Adipose tissue (tissue), 3 donors: ENCODE measurements around the gene MT4. TPM values are rescaled to one million over a fixed set of nuclear protein-coding genes. Genes with fewer than 3 reads are reported as not detected.

Source experiments
- H3K27ac ChIP-seq: one replicate; pipeline ENCODE4 v1.5.1; 2013; ENCODE audit warnings: low read depth, low read length
- WGBS, 3 donors: extraction: QIAGEN DNeasy Blood & Tissue Kit; methylation state at CpG; one replicate each; pipeline ENCODE4 v1.1.7; 2013; 5-methylcytosine and 5-hydroxymethylcytosine counted together
- polyA plus RNA-seq, 3 donors: library from polyadenylated mRNA; stranded (reverse); fragments of 200-250 nt; gene quantifications; one replicate each; pipeline ENCODE4 v1.2.3, GENCODE V29; 2013
- donor health status: healthy with polysubstance abuse.
- donor health status: Bipolar disorder and iron deficiency.
- donor health status: healthy.

MT4 gene
- polyA plus RNA-seq, 3 donors = not detected

- whole genome bisulfite sequencing, 3 donors = 31 to 58% (median 45%) methylated on average over 2 of the region's 2 CpGs
Observed at GRCh38 chr16:56611281-56611833, 46.5 kb downstream of the MT4 start.

GRCh38 chr16:56613706-56614105 lies 48.8 kb downstream of the MT4 start:
- no peak overlapping the region for H3K27ac ChIP-seq

More at GRCh38 chr16:56611281-56611833, 46.5 kb downstream of the MT4 start:
- peak overlapping the region; percentile 70 for H3K27ac ChIP-seq

GRCh38 chr16:56614549-56614991 lies 49.7 kb downstream of the MT4 start:
- H3K27ac ChIP-seq = no peak overlapping the region

- WGBS, 3 donors = 58 to 94% (median 89%) methylated on average over 3 of the region's 3 CpGs
- no peak overlapping the region for H3K27ac ChIP-seq
Observed at GRCh38 chr16:56615353-56615752, 50.5 kb downstream of the MT4 start.

- H3K27ac ChIP-seq = no peak overlapping the region
- 49 to 55% (median 49%) methylated on average over 23 of the region's 23 CpGs for WGBS, 3 donors
Observed at GRCh38 chr16:56616608-56617211, 51.8 kb downstream of the MT4 start.

- peak overlapping the region; percentile 77 for H3K27ac ChIP-seq
- 2 to 4% (median 3%) methylated on average over 27 to 40 of the region's 41 CpGs for WGBS, 3 donors
Observed at GRCh38 chr16:56617212-56618085, 52.6 kb downstream of the MT4 start.

- peak overlapping the region; percentile 77 for H3K27ac ChIP-seq
- WGBS, 3 donors = 55 to 72% (median 72%) methylated on average over 6 of the region's 6 CpGs
Observed at GRCh38 chr16:56618138-56618537, 53.3 kb downstream of the MT4 start.

Other genes with a start within 250 kb of the MT4 start
- 10 to 100 TPM; 36.6 to 47.3 (median 38.0) TPM for gene AMFR, start 139.5 kb upstream of the MT4 start, polyA plus RNA-seq
- 10 to 100 TPM; 34.2 to 40.4 (median 34.4) TPM for gene NUDT21, start 113.7 kb upstream of the MT4 start, polyA plus RNA-seq
- 10 to 100 TPM in 1 of 3 donors, 1 to 10 TPM in 2; 7.8 to 25.7 (median 9.2) TPM for gene OGFOD1, start 113.5 kb upstream of the MT4 start, polyA plus RNA-seq
- 10 to 100 TPM; 12.8 to 38.9 (median 21.3) TPM for gene BBS2, start 45.0 kb upstream of the MT4 start, polyA plus RNA-seq
- 1 to 10 TPM in 2 of 3 donors, under 1 TPM in 1; 0.91 to 2.7 (median 1.8) TPM for gene MT3, start 24.5 kb downstream of the MT4 start, polyA plus RNA-seq
- 1,000 to 10,000 TPM in 2 of 3 donors, 100 to 1,000 TPM in 1; 558 to 7,150 (median 3,647) TPM for gene MT2A, start 43.5 kb downstream of the MT4 start, polyA plus RNA-seq
- gene MT1E, start 60.7 kb downstream of the MT4 start, polyA plus RNA-seq = 1,000 to 10,000 TPM in 2 of 3 donors, 100 to 1,000 TPM in 1; 256 to 2,506 (median 1,432) TPM
- gene MT1M, start 67.6 kb downstream of the MT4 start, polyA plus RNA-seq = 1,000 to 10,000 TPM in 1 of 3 donors, 100 to 1,000 TPM in 2; 108 to 1,265 (median 551) TPM
- gene MT1A, start 73.6 kb downstream of the MT4 start, polyA plus RNA-seq = 1,000 to 10,000 TPM in 2 of 3 donors, 100 to 1,000 TPM in 1; 259 to 2,112 (median 1,254) TPM
- 1 to 10 TPM in 1 of 3 donors, not detected in 2; 9.3 TPM for gene MT1B, start 86.8 kb downstream of the MT4 start, polyA plus RNA-seq
- 100 to 1,000 TPM in 2 of 3 donors, 10 to 100 TPM in 1; 84.5 to 341 (median 130) TPM for gene MT1F, start 92.9 kb downstream of the MT4 start, polyA plus RNA-seq
- gene MT1G, start 103.0 kb downstream of the MT4 start, polyA plus RNA-seq = 1,000 to 10,000 TPM; 1,258 to 2,088 (median 1,548) TPM
- gene MT1H, start 104.7 kb downstream of the MT4 start, polyA plus RNA-seq = 10 to 100 TPM in 2 of 3 donors, 1 to 10 TPM in 1; 6.4 to 67.9 (median 60.5) TPM
- 1,000 to 10,000 TPM; 2,752 to 5,906 (median 2,980) TPM for gene MT1X, start 117.4 kb downstream of the MT4 start, polyA plus RNA-seq
- gene NUP93, start 165.1 kb downstream of the MT4 start, polyA plus RNA-seq = 10 to 100 TPM; 10.1 to 32.1 (median 19.8) TPM